SK-N-MC (cell line): ENCODE results near the gene RIMBP2.

Source experiments
- EZH2 ChIP-seq: fragments of 200-600 bp; sonication (generic); IDR thresholded peaks from one replicate; pipeline ENCODE4 v1.6.1; 2017; ENCODE audit warnings: antibody characterized with exemption
- FOXP2 ChIP-seq: optimal IDR thresholded peaks from 2 replicates; pipeline ENCODE3; 2011; ENCODE audit warnings: mild to moderate bottlenecking, moderate library complexity; ENCODE audit not compliant: insufficient read depth; ENCODE audit errors: extremely low read length, control extremely low read depth

- no peak for TF ChIP-seq EZH2
- no peak for TF ChIP-seq FOXP2
Observed at GRCh38 chr12:130744274-130744673, 28.2 kb upstream of the RIMBP2 start.
